Liver (tissue), 9 donors: ENCODE results near the gene LDHD. TPM values are rescaled to one million over a fixed set of nuclear protein-coding genes. Genes with fewer than 3 reads are reported as not detected.

Experiments
- DNase-seq: peaks from one replicate; pipeline ENCODE4 v3.0.0-alpha.2; 2017; ENCODE audit warnings: low spot score
- H3K27ac ChIP-seq, 2 donors: one replicate each; pipeline ENCODE4 v1.7.0; 2013; ENCODE audit warnings: inconsistent platforms in 2 of 2, low read length in 2 of 2, control low read depth in 1 of 2, low read depth in 1 of 2, mild to moderate bottlenecking in 1 of 2
- H3K27me3 ChIP-seq, 4 donors: one replicate each; pipeline versions ENCODE4 v1.6.1 to v1.7.0; 2013; ENCODE audit warnings: low read length in 3 of 4, inconsistent platforms in 1 of 4, mild to moderate bottlenecking in 1 of 4, moderate library complexity in 1 of 4; ENCODE audit not compliant: control insufficient read depth in 4 of 4, insufficient read depth in 4 of 4
- H3K36me3 ChIP-seq, 4 donors: one replicate each; pipeline versions ENCODE4 v1.6.1 to v1.7.0; 2013; ENCODE audit warnings: low read length in 3 of 4, mild to moderate bottlenecking in 3 of 4, low read depth in 1 of 4, moderate library complexity in 1 of 4; ENCODE audit not compliant: control insufficient read depth in 4 of 4, insufficient read depth in 3 of 4
- H3K4me1 ChIP-seq, 4 donors: one replicate each; pipeline versions ENCODE4 v1.6.1 to v1.7.0; 2013; ENCODE audit warnings: low read length in 3 of 4, mild to moderate bottlenecking in 3 of 4, moderate library complexity in 1 of 4; ENCODE audit not compliant: control insufficient read depth in 4 of 4, insufficient read depth in 4 of 4
- H3K4me3 ChIP-seq, 3 donors: one replicate each; pipeline versions ENCODE4 v1.6.1 to v1.7.0; 2013; ENCODE audit warnings: low read length in 3 of 3, control low read depth in 1 of 3, low read depth in 1 of 3, mild to moderate bottlenecking in 1 of 3
- H3K9ac ChIP-seq, 2 donors: one replicate each; pipeline ENCODE4 v1.7.0; 2013; ENCODE audit warnings: low read length in 2 of 2, mild to moderate bottlenecking in 2 of 2, moderate library complexity in 2 of 2, control low read depth in 1 of 2, low read depth in 1 of 2
- H3K9me3 ChIP-seq, 4 donors: one replicate each; pipeline versions ENCODE4 v1.6.1 to v1.7.0; 2013; ENCODE audit warnings: low read length in 3 of 4; ENCODE audit not compliant: control insufficient read depth in 4 of 4
- CTCF ChIP-seq: fragments of 150-350 bp; IDR thresholded peaks from 2 replicates; pipeline ENCODE4 v1.5.1; 2017; ENCODE audit warnings: improper control_type of control experiment, low read depth, low read length; ENCODE audit not compliant: missing input control
- EGR1 ChIP-seq, 2 donors: IDR thresholded peaks; 2 replicates each; pipeline ENCODE4 v1.6.1; 2016 to 2018; ENCODE audit warnings: antibody characterized with exemption in 2 of 2, low read depth in 2 of 2
- FOXA1 ChIP-seq: IDR thresholded peaks from 2 replicates; pipeline ENCODE4 v1.6.1; 2016; ENCODE audit warnings: antibody characterized with exemption
- FOXA2 ChIP-seq: IDR thresholded peaks from 2 replicates; pipeline ENCODE4 v1.6.1; 2016; ENCODE audit warnings: antibody characterized with exemption
- GABPA ChIP-seq, 2 donors: IDR thresholded peaks in 1 of 2; conservative IDR thresholded peaks in 1 of 2; 2 replicates each; pipeline ENCODE4 v1.6.1; 2016; ENCODE audit warnings: antibody characterized with exemption in 2 of 2, mild to moderate bottlenecking in 1 of 2, moderate library complexity in 1 of 2
- HNF4A ChIP-seq, 2 donors: conservative IDR thresholded peaks; 2 replicates each; pipeline ENCODE4 v1.6.1; 2016; ENCODE audit warnings: antibody characterized with exemption in 2 of 2, mild to moderate bottlenecking in 2 of 2
- HNF4G ChIP-seq: IDR thresholded peaks from 2 replicates; pipeline ENCODE4 v1.6.1; 2016; ENCODE audit warnings: antibody characterized with exemption
- JUND ChIP-seq, 2 donors: IDR thresholded peaks; 2 replicates each; pipeline ENCODE4 v1.6.1; 2016; ENCODE audit warnings: antibody characterized with exemption in 2 of 2
- NR2F2 ChIP-seq: IDR thresholded peaks from 2 replicates; pipeline ENCODE4 v1.6.1; 2016; ENCODE audit warnings: antibody characterized with exemption
- RAD21 ChIP-seq, 2 donors: IDR thresholded peaks; 2 replicates each; pipeline ENCODE4 v1.6.1; 2016; ENCODE audit warnings: antibody characterized with exemption in 2 of 2, mild to moderate bottlenecking in 2 of 2
- REST ChIP-seq: IDR thresholded peaks from 2 replicates; pipeline ENCODE4 v1.6.1; 2016; ENCODE audit warnings: antibody characterized with exemption, mild to moderate bottlenecking
- RXRA ChIP-seq, 2 donors: IDR thresholded peaks; 2 replicates each; pipeline ENCODE4 v1.6.1; 2017 to 2018; ENCODE audit warnings: antibody characterized with exemption in 2 of 2, mild to moderate bottlenecking in 1 of 2
- SP1 ChIP-seq: IDR thresholded peaks from 2 replicates; pipeline ENCODE4 v1.6.1; 2018; ENCODE audit warnings: antibody characterized with exemption, mild to moderate bottlenecking
- TAF1 ChIP-seq: conservative IDR thresholded peaks from 2 replicates; pipeline ENCODE4 v1.6.1; 2016; ENCODE audit warnings: antibody characterized with exemption, mild to moderate bottlenecking
- YY1 ChIP-seq: IDR thresholded peaks from 2 replicates; pipeline ENCODE4 v1.6.1; 2016; ENCODE audit warnings: antibody characterized with exemption, mild to moderate bottlenecking
- WGBS: extraction: QIAGEN DNeasy Blood & Tissue Kit; methylation state at CpG from one replicate; pipeline ENCODE4 v1.1.7; 2013; 5-methylcytosine and 5-hydroxymethylcytosine counted together
- polyA plus RNA-seq, 2 donors: library from polyadenylated mRNA; stranded (reverse) in 1 of 2; unstranded in 1 of 2; fragments of 200-250 nt in 1 of 2; fragments of >200 nt in 1 of 2; fragmentation: Nextera tagmentation in 1 of 2; extraction: Ambion mirVana in 1 of 2; gene quantifications; one replicate each; pipeline versions ENCODE4 v1.2.1 to v1.2.3, GENCODE V29; 2013 to 2015
- total RNA-seq, 2 donors: library from RNA; depleted of rRNA; stranded (reverse); fragments of >200 nt; gene quantifications; one replicate each; pipeline ENCODE4 v1.2.3, GENCODE V29; 2014
- TF ChIP-seq, protein P1 (sequence below): IDR thresholded peaks from 2 replicates; pipeline ENCODE4 v1.6.1; 2016; ENCODE audit warnings: antibody characterized with exemption
- TF ChIP-seq, protein P2 (sequence below): IDR thresholded peaks from 2 replicates; pipeline ENCODE4 v1.6.1; 2016; ENCODE audit warnings: antibody characterized with exemption
- TF ChIP-seq, protein P3 (sequence below): IDR thresholded peaks from 2 replicates; pipeline ENCODE4 v1.6.1; 2016; ENCODE audit warnings: antibody characterized with exemption
- donor health status: healthy.
- donor health status: healthy.
- donor health status: healthy.
- donor health status: healthy.
- donor health status: healthy.

The LDHD gene
- total and polyA plus RNA-seq, 4 donors, result 27.7 to 84.1 (median 76.3) TPM

- TF ChIP-seq, protein P1, sequence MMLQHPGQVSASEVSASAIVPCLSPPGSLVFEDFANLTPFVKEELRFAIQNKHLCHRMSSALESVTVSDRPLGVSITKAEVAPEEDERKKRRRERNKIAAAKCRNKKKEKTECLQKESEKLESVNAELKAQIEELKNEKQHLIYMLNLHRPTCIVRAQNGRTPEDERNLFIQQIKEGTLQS, result no peak
- no peak for TF ChIP-seq RAD21 (IDR thresholded peaks at IDR 0.05)
These were observed 29.7 kb downstream of the LDHD start (continued) for GRCh38 chr16:75086688-75087374.

GRCh38 chr16:75086281-75086680 lies 30.3 kb downstream of the LDHD start:
- TF ChIP-seq, protein P1, result no peak
- TF ChIP-seq HNF4G (no peak), RAD21 (IDR thresholded peaks at IDR 0.05) (no peak), TAF1 (no peak), NR2F2 (no peak), RXRA (IDR thresholded peaks at IDR 0.05) (no peak), SP1 (no peak), YY1 (no peak), JUND (IDR thresholded peaks at IDR 0.05) (no peak), REST (no peak), EGR1 (IDR thresholded peaks at IDR 0.05; ENCODE audit: low read depth in 2 of 2) (no peak), GABPA (IDR thresholded peaks at IDR 0.05 in 1 of 2, conservative IDR thresholded peaks at IDR 0.05 in 1 of 2) (no peak), FOXA1 (no peak), FOXA2 (no peak), HNF4A (conservative IDR thresholded peaks at IDR 0.05) (no peak), CTCF (no peak)
- TF ChIP-seq, protein P2, sequence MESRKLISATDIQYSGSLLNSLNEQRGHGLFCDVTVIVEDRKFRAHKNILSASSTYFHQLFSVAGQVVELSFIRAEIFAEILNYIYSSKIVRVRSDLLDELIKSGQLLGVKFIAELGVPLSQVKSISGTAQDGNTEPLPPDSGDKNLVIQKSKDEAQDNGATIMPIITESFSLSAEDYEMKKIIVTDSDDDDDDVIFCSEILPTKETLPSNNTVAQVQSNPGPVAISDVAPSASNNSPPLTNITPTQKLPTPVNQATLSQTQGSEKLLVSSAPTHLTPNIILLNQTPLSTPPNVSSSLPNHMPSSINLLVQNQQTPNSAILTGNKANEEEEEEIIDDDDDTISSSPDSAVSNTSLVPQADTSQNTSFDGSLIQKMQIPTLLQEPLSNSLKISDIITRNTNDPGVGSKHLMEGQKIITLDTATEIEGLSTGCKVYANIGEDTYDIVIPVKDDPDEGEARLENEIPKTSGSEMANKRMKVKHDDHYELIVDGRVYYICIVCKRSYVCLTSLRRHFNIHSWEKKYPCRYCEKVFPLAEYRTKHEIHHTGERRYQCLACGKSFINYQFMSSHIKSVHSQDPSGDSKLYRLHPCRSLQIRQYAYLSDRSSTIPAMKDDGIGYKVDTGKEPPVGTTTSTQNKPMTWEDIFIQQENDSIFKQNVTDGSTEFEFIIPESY, result no peak
- TF ChIP-seq, protein P3, sequence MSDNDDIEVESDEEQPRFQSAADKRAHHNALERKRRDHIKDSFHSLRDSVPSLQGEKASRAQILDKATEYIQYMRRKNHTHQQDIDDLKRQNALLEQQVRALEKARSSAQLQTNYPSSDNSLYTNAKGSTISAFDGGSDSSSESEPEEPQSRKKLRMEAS, result no peak
- WGBS, result 98% methylated on average over 1 of the region's 1 CpG
- no peak for DNase-seq
- Histone ChIP-seq H3K27me3 (no peaks in the 10 kb centered on the region), H3K27ac (no peak overlapping the region), H3K9me3 (no peaks in the 10 kb centered on the region), H3K36me3 (no peaks in the 10 kb centered on the region), H3K9ac (no peak overlapping the region), H3K4me1 (peaks cover 5 to 26% (median 20%) of the 10 kb centered on the region in 4 donors), H3K4me3 (no peak overlapping the region)
